ENCODE measurements around the gene BBS1. TPM values are rescaled to one million over a fixed set of nuclear protein-coding genes. Genes with fewer than 3 reads are reported as not detected.
"Not testable (repeated sequence)": the region's sequence is repeated elsewhere in the genome, so short reads cannot be mapped to it uniquely, and the experiment has no call there.

Gene BBS1
- total RNA-seq, 4 donors from 2014 or later: 9.7 to 45.8 (median 17.1) TPM

DNA sequence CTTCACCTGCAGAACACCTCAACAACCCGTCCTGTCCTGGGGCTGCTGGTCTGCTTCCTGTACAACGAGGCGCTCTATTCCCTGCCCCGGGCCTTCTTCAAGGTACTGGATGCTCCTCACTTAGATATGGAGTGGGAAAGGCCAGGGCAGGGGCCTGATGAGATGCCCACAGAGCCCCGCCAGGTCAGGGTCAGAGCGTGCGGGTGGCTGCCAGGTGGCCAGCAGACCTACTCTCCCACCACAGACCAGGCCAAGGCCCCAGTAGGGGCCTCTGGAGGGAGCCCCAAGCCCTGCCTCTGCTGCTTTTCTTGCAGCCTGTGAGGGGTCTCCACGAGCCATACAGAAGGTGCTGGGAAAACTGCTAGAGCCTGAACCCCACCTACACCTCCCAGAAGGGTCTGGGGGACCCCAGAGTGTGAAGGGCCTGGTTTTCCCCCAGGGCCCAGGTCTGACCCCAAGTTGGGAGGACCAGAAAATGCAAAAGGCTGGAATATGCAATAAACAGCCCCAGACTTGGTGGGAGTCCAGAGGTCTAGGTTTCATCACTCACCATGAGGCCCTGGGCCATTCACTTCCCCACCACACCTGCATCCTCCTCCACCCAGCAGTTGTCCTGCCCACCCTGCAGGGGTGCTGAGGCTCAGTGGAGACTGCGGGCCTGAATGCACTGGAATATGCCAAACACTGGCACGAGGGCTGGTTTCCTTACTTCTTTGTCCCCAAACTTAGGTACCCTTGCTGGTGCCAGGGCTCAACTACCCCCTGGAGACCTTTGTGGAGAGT, 20.7 kb downstream of the BBS1 start:
- peaks cover 3 to 74% (median 8%) of the 10 kb centered on the region in 3 donors for H3K36me3 ChIP-seq
- no peak overlapping the region for H3K4me3 ChIP-seq
- WGBS, 2 donors: 91 to 92% methylated on average over 4 to 5 of the region's 10 CpGs
- H3K27me3 ChIP-seq: no peaks in the 10 kb centered on the region
- no peaks in the 10 kb centered on the region for H3K4me1 ChIP-seq
- intact Hi-C loops (cut with DNase I): no loop called here
- no peak for DNase-seq
- TF ChIP-seq POLR2A (IDR thresholded peaks at IDR 0.05): no peak
- TF ChIP-seq, protein P1, sequence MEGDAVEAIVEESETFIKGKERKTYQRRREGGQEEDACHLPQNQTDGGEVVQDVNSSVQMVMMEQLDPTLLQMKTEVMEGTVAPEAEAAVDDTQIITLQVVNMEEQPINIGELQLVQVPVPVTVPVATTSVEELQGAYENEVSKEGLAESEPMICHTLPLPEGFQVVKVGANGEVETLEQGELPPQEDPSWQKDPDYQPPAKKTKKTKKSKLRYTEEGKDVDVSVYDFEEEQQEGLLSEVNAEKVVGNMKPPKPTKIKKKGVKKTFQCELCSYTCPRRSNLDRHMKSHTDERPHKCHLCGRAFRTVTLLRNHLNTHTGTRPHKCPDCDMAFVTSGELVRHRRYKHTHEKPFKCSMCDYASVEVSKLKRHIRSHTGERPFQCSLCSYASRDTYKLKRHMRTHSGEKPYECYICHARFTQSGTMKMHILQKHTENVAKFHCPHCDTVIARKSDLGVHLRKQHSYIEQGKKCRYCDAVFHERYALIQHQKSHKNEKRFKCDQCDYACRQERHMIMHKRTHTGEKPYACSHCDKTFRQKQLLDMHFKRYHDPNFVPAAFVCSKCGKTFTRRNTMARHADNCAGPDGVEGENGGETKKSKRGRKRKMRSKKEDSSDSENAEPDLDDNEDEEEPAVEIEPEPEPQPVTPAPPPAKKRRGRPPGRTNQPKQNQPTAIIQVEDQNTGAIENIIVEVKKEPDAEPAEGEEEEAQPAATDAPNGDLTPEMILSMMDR (IDR thresholded peaks at IDR 0.05): no peak
- no peak overlapping the region for H3K27ac ChIP-seq
- no peaks in the 10 kb centered on the region for H3K9me3 ChIP-seq

DNA sequence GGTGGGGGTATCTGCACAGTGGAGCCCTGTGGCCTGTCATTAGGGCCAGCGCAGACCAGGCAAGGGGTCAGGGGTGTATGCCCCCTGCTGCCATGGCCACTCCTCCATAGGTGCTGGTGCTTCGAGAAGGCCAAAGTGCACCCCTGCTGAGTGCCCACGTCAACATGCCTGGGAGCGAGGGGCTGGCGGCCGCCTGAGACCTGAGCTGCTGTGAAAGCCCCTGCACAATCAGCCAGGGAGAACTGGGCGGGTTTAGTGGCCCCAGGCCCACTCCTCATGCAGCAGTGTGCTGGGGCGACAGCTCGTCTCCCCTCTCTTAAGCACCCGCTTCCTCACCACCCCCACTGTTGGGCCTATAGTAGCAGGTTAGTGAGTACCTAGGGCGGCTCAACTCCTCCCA, 21.4 kb downstream of the BBS1 start:
- Histone ChIP-seq H3K4me1 (no peaks in the 10 kb centered on the region), H3K27me3 (no peaks in the 10 kb centered on the region), H3K36me3 (peaks cover 3 to 74% (median 4%) of the 10 kb centered on the region in 3 donors), H3K4me3 (no peak overlapping the region), H3K27ac (no peak overlapping the region), H3K9me3 (no peaks in the 10 kb centered on the region)
- intact Hi-C loops (cut with DNase I): no loop called here
- no peak for DNase-seq
- TF ChIP-seq, protein P1 (IDR thresholded peaks at IDR 0.05): no peak
- no peak for TF ChIP-seq POLR2A (IDR thresholded peaks at IDR 0.05)
- 93% methylated on average over 3 to 8 of the region's 11 CpGs for WGBS, 2 donors

DNA sequence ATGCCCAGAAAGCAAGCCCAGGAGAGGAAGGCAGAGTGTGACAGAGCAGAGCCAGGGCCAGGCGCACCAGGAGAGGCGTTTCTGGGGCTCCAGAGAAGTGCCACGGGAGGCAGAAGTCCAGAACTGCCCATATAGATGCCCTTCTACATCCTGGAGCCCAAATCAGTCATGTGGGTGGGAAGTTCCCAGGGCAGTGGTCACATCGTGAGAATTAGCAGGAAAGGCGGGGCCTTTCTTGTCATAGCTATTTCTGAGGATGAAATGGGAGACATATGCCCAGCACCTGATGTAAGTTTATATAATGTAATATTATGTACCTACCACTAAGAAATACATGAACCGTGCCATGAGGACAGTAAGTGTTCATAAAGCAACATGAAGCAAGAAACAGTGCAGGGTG, 22.3 kb downstream of the BBS1 start:
- H3K27ac ChIP-seq: no peak overlapping the region
- 75 to 79% methylated on average over 5 to 6 of the region's 6 CpGs for WGBS, 2 donors
- intact Hi-C loops (cut with DNase I): no loop called here
- no peaks in the 10 kb centered on the region for H3K9me3 ChIP-seq
- TF ChIP-seq POLR2A (IDR thresholded peaks at IDR 0.05): no peak
- TF ChIP-seq, protein P1 (IDR thresholded peaks at IDR 0.05): no peak
- peaks cover under 1 to 80% (median 3%) of the 10 kb centered on the region in 3 donors for H3K36me3 ChIP-seq
- H3K4me1 ChIP-seq: no peaks in the 10 kb centered on the region
- no peaks in the 10 kb centered on the region for H3K27me3 ChIP-seq
- H3K4me3 ChIP-seq: no peak overlapping the region
- DNase-seq: no peak

DNA sequence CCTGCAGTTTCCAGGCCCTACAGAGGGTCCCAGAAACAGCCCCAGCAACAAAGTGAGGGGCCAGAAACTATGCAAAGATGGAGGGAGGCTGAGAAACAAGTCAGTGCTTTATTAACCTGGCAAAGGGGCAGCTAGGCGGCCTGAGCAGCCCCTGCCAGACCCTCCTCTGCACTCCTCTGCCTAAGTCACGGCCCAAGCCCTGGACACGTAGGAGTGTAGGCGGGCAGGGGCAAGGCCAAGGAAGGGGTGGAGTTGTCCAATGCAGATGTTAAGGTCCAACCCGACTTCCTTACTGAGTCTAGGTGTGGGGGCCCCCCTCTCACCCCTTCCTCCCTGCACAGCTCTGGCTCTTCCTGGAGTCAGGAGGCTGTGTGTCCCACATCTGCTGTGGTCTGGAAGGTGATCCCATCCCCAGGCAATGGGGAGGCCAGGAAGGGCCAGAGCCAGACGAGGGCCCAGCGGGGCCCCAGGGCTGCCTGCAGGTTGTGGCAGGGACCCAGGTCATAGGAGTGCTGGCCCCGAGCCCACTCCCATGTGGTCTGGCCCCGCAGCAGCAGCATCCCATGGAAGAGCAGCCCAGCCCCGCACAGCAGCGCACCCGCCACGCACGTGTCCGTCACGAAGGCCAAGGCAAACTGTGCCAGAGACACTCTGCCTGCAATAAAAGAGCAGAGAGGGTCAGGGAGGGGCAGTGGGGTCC, 28.9 kb downstream of the BBS1 start:
- TF ChIP-seq, protein P1 (IDR thresholded peaks at IDR 0.05): no peak
- TF ChIP-seq POLR2A (IDR thresholded peaks at IDR 0.05): no peak
- no peak for DNase-seq
- no peak overlapping the region for H3K4me3 ChIP-seq
- intact Hi-C loops (cut with DNase I): no loop called here
- H3K27me3 ChIP-seq: no peaks in the 10 kb centered on the region
- no peaks in the 10 kb centered on the region for H3K9me3 ChIP-seq
- 79 to 85% methylated on average over 4 to 12 of the region's 16 CpGs for WGBS, 2 donors
- H3K27ac ChIP-seq: no peak overlapping the region
- peaks cover 0 to 13% (median 8%) of the 10 kb centered on the region in 3 donors for H3K4me1 ChIP-seq
- H3K36me3 ChIP-seq: peaks cover 0 to 90% (median 0%) of the 10 kb centered on the region in 3 donors

DNA sequence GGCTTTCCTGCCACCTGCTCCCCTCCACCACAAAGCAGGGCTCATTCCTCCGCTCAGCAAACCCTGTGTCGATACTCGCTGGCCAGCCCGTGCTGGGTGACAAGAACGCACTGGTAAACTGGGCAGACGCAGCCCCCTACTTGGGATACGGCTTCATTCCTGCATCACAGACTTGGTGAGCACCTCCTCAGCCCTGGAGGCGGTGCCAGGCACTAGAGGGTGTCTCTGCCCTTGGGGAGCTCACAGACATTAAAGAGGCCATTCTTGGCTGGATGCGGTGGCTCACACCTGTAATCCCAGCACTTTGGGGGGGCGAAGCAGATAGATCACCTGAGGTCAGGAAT, 29.4 kb downstream of the BBS1 start:
- no peak overlapping the region for H3K4me3 ChIP-seq
- no peak overlapping the region for H3K27ac ChIP-seq
- H3K36me3 ChIP-seq: peaks cover 0 to 86% (median 0%) of the 10 kb centered on the region in 3 donors
- H3K4me1 ChIP-seq: peaks cover 0 to 18% (median 13%) of the 10 kb centered on the region in 3 donors
- no peak for DNase-seq
- no peaks in the 10 kb centered on the region for H3K9me3 ChIP-seq
- H3K27me3 ChIP-seq: no peaks in the 10 kb centered on the region
- no peak for TF ChIP-seq POLR2A (IDR thresholded peaks at IDR 0.05)
- TF ChIP-seq, protein P1 (IDR thresholded peaks at IDR 0.05): no peak
- 98% methylated on average over 9 of the region's 10 CpGs; no CpG with 5 or more reads in 1 of the 2 donors for WGBS, 2 donors
- intact Hi-C loops (cut with DNase I): no loop called here

DNA sequence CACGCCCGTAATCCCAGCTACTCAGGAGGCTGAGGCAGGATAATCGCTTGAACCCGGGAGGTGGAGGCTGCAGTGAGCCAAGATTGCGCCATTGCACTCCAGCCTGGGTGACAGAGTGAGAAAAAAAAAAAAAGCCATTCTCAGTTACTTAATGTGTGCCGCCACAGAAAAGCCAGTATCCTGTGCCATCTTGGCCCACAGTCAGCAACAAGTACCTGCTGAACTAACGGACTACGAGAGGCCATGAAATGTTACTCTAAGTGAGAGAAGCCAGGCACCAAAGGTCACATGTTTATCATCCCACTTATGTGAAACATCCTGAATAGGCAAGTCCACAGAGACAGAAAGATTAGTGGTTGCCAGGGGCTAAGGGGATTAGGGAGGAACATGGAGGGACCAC, 30.2 kb downstream of the BBS1 start:
- H3K36me3 ChIP-seq: peaks cover 0 to 78% (median 0%) of the 10 kb centered on the region in 3 donors
- H3K4me3 ChIP-seq; H3K27ac ChIP-seq; DNase-seq; H3K27me3 ChIP-seq; intact Hi-C loops (cut with DNase I); H3K9me3 ChIP-seq: not testable (repeated sequence)
- 75 to 91% methylated on average over 8 of the region's 8 CpGs for WGBS, 2 donors
- peaks cover 6 to 26% (median 18%) of the 10 kb centered on the region in 3 donors for H3K4me1 ChIP-seq
